ENCODE measurements around the gene ADAMTS9. TPM values are rescaled to one million over a fixed set of nuclear protein-coding genes. Genes with fewer than 3 reads are reported as not detected.

ADAMTS9 gene
- total and polyA plus RNA-seq, 4 donors = 7.0 to 212 (median 91.2) TPM

GRCh38 chr3:64621726-64622395 lies 65.9 kb downstream of the ADAMTS9 start:
- 96% methylated on average over 8 of the region's 8 CpGs for WGBS, 2 donors
- no peak overlapping the region for H3K27ac ChIP-seq (ENCODE audit: low read depth in 1 of 2, low read length in 2 of 2)
- intact Hi-C loops (cut with DNase I) = no loop called here
- DNase-seq (no peak), ATAC-seq (ENCODE audit: low FRiP score) (no peak)
- no peaks in the 10 kb centered on the region for H3K9me3 ChIP-seq (ENCODE audit: control insufficient read depth, low read length)
- H3K27me3 ChIP-seq (ENCODE audit: control insufficient read depth in 1 of 2, insufficient read depth in 2 of 2, low read length in 1 of 2) = no peaks in the 10 kb centered on the region
- no peak overlapping the region for H3K4me3 ChIP-seq (ENCODE audit: low read length in 2 of 2)
- no peaks in the 10 kb centered on the region for H3K4me1 ChIP-seq (ENCODE audit: control insufficient read depth in 1 of 2, insufficient read depth in 2 of 2, low read length in 2 of 2)
- H3K36me3 ChIP-seq (ENCODE audit: control insufficient read depth in 1 of 2, insufficient read depth in 2 of 2, low read length in 1 of 2) = peaks cover 9 to 19% of the 10 kb centered on the region in 2 donors

- H3K27me3 ChIP-seq (ENCODE audit: control insufficient read depth in 1 of 2, insufficient read depth in 2 of 2, low read length in 1 of 2) = no peaks in the 10 kb centered on the region
- no peak overlapping the region for H3K27ac ChIP-seq (ENCODE audit: low read depth in 1 of 2, low read length in 2 of 2)
- no peak overlapping the region for H3K4me3 ChIP-seq (ENCODE audit: low read length in 2 of 2)
- H3K36me3 ChIP-seq (ENCODE audit: control insufficient read depth in 1 of 2, insufficient read depth in 2 of 2, low read length in 1 of 2) = peaks cover 6 to 18% of the 10 kb centered on the region in 2 donors
- 96% methylated on average over 8 of the region's 8 CpGs for WGBS, 2 donors
- intact Hi-C loops (cut with DNase I) = no loop called here
- ATAC-seq (ENCODE audit: low FRiP score) = no peak
- DNase-seq = no peak
- H3K9me3 ChIP-seq (ENCODE audit: control insufficient read depth, low read length) = no peaks in the 10 kb centered on the region
- H3K4me1 ChIP-seq (ENCODE audit: control insufficient read depth in 1 of 2, insufficient read depth in 2 of 2, low read length in 2 of 2) = no peaks in the 10 kb centered on the region
Measured at GRCh38 chr3:64621275-64621674, 66.5 kb downstream of the ADAMTS9 start.

GRCh38 chr3:64620020-64620419 lies 67.8 kb downstream of the ADAMTS9 start:
- 99 to 100% methylated on average over 1 of the region's 1 CpG for WGBS, 2 donors

GRCh38 chr3:64619216-64619615 lies 68.6 kb downstream of the ADAMTS9 start:
- intact Hi-C loops (cut with DNase I) = no loop called here
- peaks cover 11 to 13% of the 10 kb centered on the region in 2 donors for H3K36me3 ChIP-seq (ENCODE audit: control insufficient read depth in 1 of 2, insufficient read depth in 2 of 2, low read length in 1 of 2)
- no peak for ATAC-seq (ENCODE audit: low FRiP score)
- no peaks in the 10 kb centered on the region for H3K4me1 ChIP-seq (ENCODE audit: control insufficient read depth in 1 of 2, insufficient read depth in 2 of 2, low read length in 2 of 2)
- H3K27ac ChIP-seq (ENCODE audit: low read depth in 1 of 2, low read length in 2 of 2) = no peak overlapping the region
- no peaks in the 10 kb centered on the region for H3K9me3 ChIP-seq (ENCODE audit: control insufficient read depth, low read length)
- no peak overlapping the region for H3K4me3 ChIP-seq (ENCODE audit: low read length in 2 of 2)
- 83 to 90% methylated on average over 5 of the region's 5 CpGs for WGBS, 2 donors
- no peak for DNase-seq
- no peaks in the 10 kb centered on the region for H3K27me3 ChIP-seq (ENCODE audit: control insufficient read depth in 1 of 2, insufficient read depth in 2 of 2, low read length in 1 of 2)

More at GRCh38 chr3:64620020-64620419, 67.8 kb downstream of the ADAMTS9 start:
- Histone ChIP-seq H3K27ac (ENCODE audit: low read depth in 1 of 2, low read length in 2 of 2) (no peak overlapping the region), H3K27me3 (ENCODE audit: control insufficient read depth in 1 of 2, insufficient read depth in 2 of 2, low read length in 1 of 2) (no peaks in the 10 kb centered on the region), H3K4me3 (ENCODE audit: low read length in 2 of 2) (no peak overlapping the region), H3K9me3 (ENCODE audit: control insufficient read depth, low read length) (no peaks in the 10 kb centered on the region), H3K4me1 (ENCODE audit: control insufficient read depth in 1 of 2, insufficient read depth in 2 of 2, low read length in 2 of 2) (no peaks in the 10 kb centered on the region), H3K36me3 (ENCODE audit: control insufficient read depth in 1 of 2, insufficient read depth in 2 of 2, low read length in 1 of 2) (peaks cover 11 to 12% of the 10 kb centered on the region in 2 donors)
- intact Hi-C loops (cut with DNase I) = no loop called here
- DNase-seq = no peak
- no peak for ATAC-seq (ENCODE audit: low FRiP score)

DNA sequence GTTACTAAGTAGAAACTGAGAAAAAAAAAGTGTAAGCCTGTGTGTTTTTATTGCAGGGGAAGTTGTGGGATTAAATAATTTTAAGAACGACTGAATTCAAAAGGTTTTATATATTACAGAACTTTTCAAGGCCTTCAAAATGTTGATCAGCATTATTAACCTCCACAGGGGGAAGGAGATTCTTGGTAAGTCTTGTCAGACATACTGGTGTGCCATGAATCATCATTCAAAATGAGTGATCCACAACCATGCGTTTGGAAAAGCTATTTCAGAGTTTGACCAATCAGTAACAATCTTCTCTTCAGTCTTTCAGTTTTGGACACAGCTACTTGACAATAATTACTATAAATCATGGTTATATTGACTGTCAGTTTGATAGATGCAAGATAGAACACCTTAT lies 70.2 kb downstream of the ADAMTS9 start:
- Histone ChIP-seq H3K27me3 (ENCODE audit: control insufficient read depth in 1 of 2, insufficient read depth in 2 of 2, low read length in 1 of 2) (no peaks in the 10 kb centered on the region), H3K4me1 (ENCODE audit: control insufficient read depth in 1 of 2, insufficient read depth in 2 of 2, low read length in 2 of 2) (no peaks in the 10 kb centered on the region), H3K4me3 (ENCODE audit: low read length in 2 of 2) (no peak overlapping the region), H3K27ac (ENCODE audit: low read depth in 1 of 2, low read length in 2 of 2) (no peak overlapping the region), H3K9me3 (ENCODE audit: control insufficient read depth, low read length) (no peaks in the 10 kb centered on the region), H3K36me3 (ENCODE audit: control insufficient read depth in 1 of 2, insufficient read depth in 2 of 2, low read length in 1 of 2) (peaks cover 7 to 8% of the 10 kb centered on the region in 2 donors)
- no peak for DNase-seq
- intact Hi-C loops (cut with DNase I) = no loop called here
- 70 to 75% methylated on average over 2 of the region's 2 CpGs for WGBS, 2 donors
- ATAC-seq (ENCODE audit: low FRiP score) = no peak

DNA sequence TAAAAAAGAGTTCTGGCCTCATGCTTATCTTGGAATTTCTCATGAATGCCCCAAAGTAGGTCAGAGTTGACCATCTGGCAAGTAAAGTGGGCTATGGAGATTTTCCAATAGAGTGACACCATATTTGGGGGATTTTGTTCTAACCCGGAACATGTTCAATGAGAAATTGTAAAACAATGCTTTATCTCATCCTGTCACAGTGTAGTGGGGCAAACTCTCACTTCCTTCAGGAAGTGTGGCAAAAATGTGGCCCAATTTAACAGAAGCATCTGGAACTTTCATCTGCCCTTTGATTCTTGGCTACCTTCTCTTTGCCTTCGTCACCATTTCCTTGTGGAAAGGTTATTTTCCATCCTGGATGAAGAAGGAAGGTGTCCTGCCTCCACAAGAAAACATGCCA lies 70.8 kb downstream of the ADAMTS9 start:
- intact Hi-C loops (cut with DNase I) = no loop called here
- Histone ChIP-seq H3K27ac (ENCODE audit: low read depth in 1 of 2, low read length in 2 of 2) (no peak overlapping the region), H3K36me3 (ENCODE audit: control insufficient read depth in 1 of 2, insufficient read depth in 2 of 2, low read length in 1 of 2) (peaks cover 7 to 8% of the 10 kb centered on the region in 2 donors), H3K4me1 (ENCODE audit: control insufficient read depth in 1 of 2, insufficient read depth in 2 of 2, low read length in 2 of 2) (no peaks in the 10 kb centered on the region), H3K9me3 (ENCODE audit: control insufficient read depth, low read length) (no peaks in the 10 kb centered on the region), H3K4me3 (ENCODE audit: low read length in 2 of 2) (no peak overlapping the region), H3K27me3 (ENCODE audit: control insufficient read depth in 1 of 2, insufficient read depth in 2 of 2, low read length in 1 of 2) (no peaks in the 10 kb centered on the region)
- DNase-seq = no peak
- no peak for ATAC-seq (ENCODE audit: low FRiP score)
- 85 to 87% methylated on average over 2 of the region's 2 CpGs for WGBS, 2 donors

GRCh38 chr3:64612916-64613526 lies 74.8 kb downstream of the ADAMTS9 start:
- WGBS, 2 donors = 65% methylated on average over 11 of the region's 11 CpGs
- ATAC-seq (ENCODE audit: low FRiP score) (peak; percentile 50), DNase-seq (no peak)
- no peak overlapping the region for H3K4me3 ChIP-seq (ENCODE audit: low read length in 2 of 2)
- intact Hi-C loops (cut with DNase I) = no loop called here
- H3K9me3 ChIP-seq (ENCODE audit: control insufficient read depth, low read length) = no peaks in the 10 kb centered on the region
- peaks cover 0 to 6% of the 10 kb centered on the region in 2 donors for H3K36me3 ChIP-seq (ENCODE audit: control insufficient read depth in 1 of 2, insufficient read depth in 2 of 2, low read length in 1 of 2)
- H3K4me1 ChIP-seq (ENCODE audit: control insufficient read depth in 1 of 2, insufficient read depth in 2 of 2, low read length in 2 of 2) = no peaks in the 10 kb centered on the region
- peak overlapping the region in 1 of 2 donors; percentile 33 for H3K27ac ChIP-seq (ENCODE audit: low read depth in 1 of 2, low read length in 2 of 2)
- no peaks in the 10 kb centered on the region for H3K27me3 ChIP-seq (ENCODE audit: control insufficient read depth in 1 of 2, insufficient read depth in 2 of 2, low read length in 1 of 2)

DNA sequence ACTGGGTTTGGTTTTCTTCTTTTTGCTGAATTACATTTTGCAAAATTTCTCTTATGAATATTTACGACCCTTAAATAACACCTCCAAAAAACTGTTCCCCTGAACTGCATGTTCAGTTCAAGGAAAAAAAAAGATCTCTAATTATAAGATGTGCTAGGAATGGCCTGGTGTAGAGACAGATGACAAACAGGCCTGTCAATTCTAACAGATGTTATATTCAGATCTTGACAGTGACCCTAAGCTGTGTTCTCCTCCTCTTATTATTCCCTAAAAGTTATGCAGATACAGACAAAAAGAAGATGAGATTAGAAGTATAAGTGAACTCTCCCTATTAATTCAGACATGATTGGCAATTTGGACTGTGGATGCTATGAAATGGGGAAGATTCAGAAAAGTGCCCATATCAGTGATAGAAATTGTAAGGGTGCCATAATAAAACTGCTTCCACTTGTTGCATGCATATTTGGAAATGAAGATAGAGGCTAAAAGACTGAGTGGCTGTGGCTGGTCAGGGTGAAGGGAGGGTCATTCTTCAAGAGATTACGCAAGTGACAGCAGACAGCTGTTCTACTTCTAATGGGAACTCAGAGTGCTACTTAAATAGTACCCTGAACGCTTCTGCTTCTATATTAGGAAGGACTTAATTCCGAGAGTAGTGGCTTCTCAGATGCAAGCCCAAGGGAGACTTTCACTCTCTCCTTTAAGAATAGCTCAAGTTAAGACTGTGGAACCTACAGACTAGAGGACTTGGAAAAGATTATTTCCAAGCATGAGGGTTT lies 75.5 kb downstream of the ADAMTS9 start:
- Histone ChIP-seq H3K36me3 (ENCODE audit: control insufficient read depth in 1 of 2, insufficient read depth in 2 of 2, low read length in 1 of 2) (peaks cover 0 to 6% of the 10 kb centered on the region in 2 donors), H3K9me3 (ENCODE audit: control insufficient read depth, low read length) (no peaks in the 10 kb centered on the region), H3K4me3 (ENCODE audit: low read length in 2 of 2) (no peak overlapping the region), H3K27me3 (ENCODE audit: control insufficient read depth in 1 of 2, insufficient read depth in 2 of 2, low read length in 1 of 2) (no peaks in the 10 kb centered on the region), H3K4me1 (ENCODE audit: control insufficient read depth in 1 of 2, insufficient read depth in 2 of 2, low read length in 2 of 2) (no peaks in the 10 kb centered on the region), H3K27ac (ENCODE audit: low read depth in 1 of 2, low read length in 2 of 2) (peak overlapping the region; percentile 19)
- intact Hi-C loops (cut with DNase I) = no loop called here
- ATAC-seq (ENCODE audit: low FRiP score) = peak; percentile 76
- no peak for DNase-seq
- WGBS, 2 donors = 59 to 61% methylated on average over 4 of the region's 4 CpGs
